ENCODE results near the gene TSNAX. TPM values are rescaled to one million over a fixed set of nuclear protein-coding genes. Genes with fewer than 3 reads are reported as not detected.
"Not testable (repeated sequence)": the region's sequence is repeated elsewhere in the genome, so short reads cannot be mapped to it uniquely, and the experiment has no call there.

The TSNAX gene
- total RNA-seq, 1 donor: 51.8 TPM

GRCh38 chr1:231583376-231583775 lies 54.9 kb downstream of the TSNAX start:
- TF ChIP-seq CTCF (IDR thresholded peaks at IDR 0.05; ENCODE audit: insufficient read depth, low read depth, low read length): no peak
- no peak for DNase-seq (ENCODE audit: low read depth)
- no peak overlapping the region for H3K4me3 ChIP-seq (ENCODE audit: low read depth, low read length)

DNA sequence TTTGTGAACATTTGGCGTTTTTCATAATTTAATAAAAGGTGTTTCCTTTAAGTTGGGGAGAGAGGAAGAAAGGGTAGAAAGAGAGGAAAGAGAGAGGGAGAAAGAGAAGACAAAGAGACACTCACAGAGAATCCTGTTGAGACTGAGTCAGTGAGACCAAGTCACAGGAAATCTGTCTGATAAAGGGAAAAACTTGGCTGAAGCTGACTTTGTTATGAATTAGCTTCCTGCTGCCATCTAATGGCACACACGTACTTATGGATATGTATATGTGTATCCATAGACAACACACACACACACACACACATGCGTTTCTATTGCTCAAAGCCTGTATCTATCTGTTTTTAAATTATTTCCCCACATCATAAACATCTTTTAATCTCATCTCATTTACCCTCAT lies 55.6 kb downstream of the TSNAX start:
- DNase-seq (ENCODE audit: low read depth): peak; percentile 67
- no peak overlapping the region for H3K4me3 ChIP-seq (ENCODE audit: low read depth, low read length)
- TF ChIP-seq CTCF (IDR thresholded peaks at IDR 0.05; ENCODE audit: insufficient read depth, low read depth, low read length): peak; percentile 31

DNA sequence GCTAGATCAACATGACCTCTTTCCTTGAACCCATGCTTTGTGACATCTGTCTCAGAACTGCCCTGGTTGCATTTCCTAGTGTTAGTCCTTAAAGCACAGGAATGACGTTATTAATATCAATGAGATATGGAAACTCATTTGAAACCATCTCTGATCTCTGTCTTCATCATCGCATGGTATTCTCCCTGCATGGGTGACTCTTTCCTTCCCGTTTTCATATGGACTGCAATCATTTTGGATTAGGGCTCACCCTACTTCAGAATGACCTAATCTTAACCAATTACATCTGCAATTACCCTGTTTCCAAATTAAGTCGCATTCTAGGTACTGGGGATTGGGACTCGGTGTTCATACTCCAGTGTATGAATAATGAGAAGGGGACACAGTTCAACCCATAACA lies 56.5 kb downstream of the TSNAX start:
- no peak for TF ChIP-seq CTCF (IDR thresholded peaks at IDR 0.05; ENCODE audit: insufficient read depth, low read depth, low read length)
- no peak for DNase-seq (ENCODE audit: low read depth)
- H3K4me3 ChIP-seq (ENCODE audit: low read depth, low read length): no peak overlapping the region

DNA sequence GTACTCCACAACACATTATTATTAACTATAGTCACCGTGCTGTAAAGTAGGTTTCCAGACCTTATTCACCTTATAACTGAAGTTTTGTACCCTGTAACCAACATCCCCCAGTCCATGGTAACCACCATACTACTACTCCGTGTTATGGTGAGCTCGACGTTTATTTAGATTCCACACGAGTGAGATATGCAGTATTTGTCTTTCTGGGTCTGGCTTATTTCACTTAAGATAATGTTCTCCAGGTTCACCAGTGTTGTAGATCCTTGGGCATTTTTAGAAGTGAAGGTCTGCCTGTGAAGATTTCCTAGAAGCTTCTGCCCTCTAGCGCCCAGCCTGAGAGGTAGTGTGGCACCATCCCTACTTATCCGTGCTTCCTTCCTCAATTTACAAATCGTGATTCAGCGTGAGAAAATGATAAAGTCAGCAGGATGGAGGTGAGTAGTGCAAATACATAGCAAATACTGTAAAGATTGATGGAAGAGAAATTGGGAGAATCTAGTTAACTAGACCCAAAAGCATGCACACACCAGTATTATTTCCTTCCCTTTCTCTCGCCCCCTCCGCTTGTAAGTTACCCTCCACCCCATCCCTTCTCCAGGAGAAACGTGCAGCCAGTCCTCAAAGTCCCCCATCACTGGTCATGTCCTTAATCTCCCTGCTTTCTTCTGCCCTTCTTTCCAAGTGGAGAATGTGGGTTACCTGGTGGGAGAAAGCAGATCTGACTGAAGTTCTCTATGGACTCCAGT lies 62.2 kb downstream of the TSNAX start:
- DNase-seq (ENCODE audit: low read depth): peak; percentile 85
- TF ChIP-seq CTCF (IDR thresholded peaks at IDR 0.05; ENCODE audit: insufficient read depth, low read depth, low read length): peak; percentile 79
- no peak overlapping the region for H3K4me3 ChIP-seq (ENCODE audit: low read depth, low read length)

DNA sequence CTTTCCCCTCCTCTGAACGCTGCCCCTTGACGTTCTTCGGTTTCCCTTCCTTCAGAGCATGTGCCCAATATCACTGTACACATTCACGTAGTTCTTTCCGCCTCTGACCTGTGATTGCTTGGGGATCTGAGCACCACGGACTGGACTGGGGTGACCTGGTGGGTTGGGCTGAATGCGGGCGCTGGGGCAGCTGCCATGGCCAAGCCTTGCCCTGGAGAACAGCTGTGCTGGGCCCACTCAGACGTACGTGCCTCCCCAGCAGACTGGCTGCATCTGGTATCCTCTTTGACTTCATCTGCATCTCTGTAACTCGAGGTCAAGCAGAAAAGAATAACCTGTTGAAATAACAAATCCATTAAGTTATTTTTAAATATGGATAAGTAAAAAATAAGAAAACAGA lies 63.0 kb downstream of the TSNAX start:
- TF ChIP-seq CTCF (IDR thresholded peaks at IDR 0.05; ENCODE audit: insufficient read depth, low read depth, low read length): no peak
- DNase-seq (ENCODE audit: low read depth): no peak

DNA sequence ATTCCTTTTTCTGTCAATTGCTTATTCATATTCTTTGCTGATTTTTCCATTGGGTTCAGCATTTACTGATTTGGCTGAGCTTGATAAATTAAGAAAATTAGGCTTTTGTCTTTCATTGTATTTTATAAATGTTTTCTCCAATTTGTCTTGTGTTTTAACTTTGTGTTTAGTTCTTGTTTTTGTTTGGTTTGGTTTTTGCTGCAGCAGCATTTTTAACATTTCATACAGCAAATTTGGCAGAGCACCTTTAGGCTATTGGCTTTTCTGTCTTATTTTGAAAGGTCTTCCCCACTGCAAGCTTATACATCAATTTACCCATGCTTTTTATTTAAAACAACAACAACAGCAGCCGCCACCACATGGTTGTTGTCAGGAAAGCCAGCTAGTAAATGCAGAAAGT lies 64.3 kb downstream of the TSNAX start:
- DNase-seq (ENCODE audit: low read depth): no peak
- H3K4me3 ChIP-seq (ENCODE audit: low read depth, low read length): no peak overlapping the region

More for the DNA sequence above, 63.0 kb downstream of the TSNAX start:
- H3K4me3 ChIP-seq (ENCODE audit: low read depth, low read length): no peak overlapping the region

DNA sequence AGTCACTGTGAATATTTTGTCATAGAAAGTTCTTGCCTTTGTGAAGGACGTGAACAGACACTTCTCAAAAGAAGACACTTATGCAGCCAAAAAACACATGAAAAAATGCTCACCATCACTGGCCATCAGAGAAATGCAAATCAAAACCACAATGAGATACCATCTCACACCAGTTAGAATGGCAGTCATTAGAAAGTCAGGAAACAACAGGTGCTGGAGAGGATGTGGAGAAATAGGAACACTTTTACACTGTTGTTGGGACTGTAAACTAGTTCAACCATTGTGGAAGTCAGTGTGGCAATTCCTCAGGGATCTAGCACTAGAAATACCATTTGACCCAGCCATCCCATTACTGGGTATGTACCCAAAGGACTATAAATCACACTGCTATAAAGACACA lies 64.8 kb downstream of the TSNAX start:
- not testable (repeated sequence) for H3K4me3 ChIP-seq (ENCODE audit: low read depth, low read length); DNase-seq (ENCODE audit: low read depth)

More for the DNA sequence above, 64.3 kb downstream of the TSNAX start:
- no peak for TF ChIP-seq CTCF (IDR thresholded peaks at IDR 0.05; ENCODE audit: insufficient read depth, low read depth, low read length)

Data from fibroblast of villous mesenchyme (primary cell).